Skin of body (tissue), 2 donors: ENCODE data around the gene AP4S1. TPM values are rescaled to one million over a fixed set of nuclear protein-coding genes. Genes with fewer than 3 reads are reported as not detected.
"Not testable (repeated sequence)": the region's sequence is repeated elsewhere in the genome, so short reads cannot be mapped to it uniquely, and the experiment has no call there.

Source experiments
- DNase-seq: peaks from one replicate; lab custom pipeline; 2025; lab: John Stamatoyannopoulos, UW
- total RNA-seq: library from RNA; depleted of rRNA; stranded (reverse); fragments of >200 nt; gene quantifications from one replicate; pipeline ENCODE4 v1.2.3, GENCODE V29; 2014

Gene AP4S1
- total RNA-seq = 10.9 TPM

GRCh38 chr14:31025367-31026076 lies at the start of gene AP4S1:
AP4S1 (plus strand) TSS chr14:31025649; CDS start chr14:31066197, 40,548 bp downstream.
- peak; percentile 12 for DNase-seq

- DNase-seq = no peak
Observed at GRCh38 chr14:30977752-30978151, 47.7 kb upstream of the AP4S1 start.

- peak; percentile 54 for DNase-seq
Observed at GRCh38 chr14:30980106-30980704, 45.2 kb upstream of the AP4S1 start.

- no peak for DNase-seq
Observed at GRCh38 chr14:30980980-30981379, 44.5 kb upstream of the AP4S1 start.

GRCh38 chr14:30982533-30982932 lies 42.9 kb upstream of the AP4S1 start:
- DNase-seq = no peak

GRCh38 chr14:30983858-30984257 lies 41.6 kb upstream of the AP4S1 start:
- DNase-seq = no peak

GRCh38 chr14:30985796-30986195 lies 39.7 kb upstream of the AP4S1 start:
- DNase-seq = no peak

- no peak for DNase-seq
Observed at GRCh38 chr14:30988509-30988908, 36.9 kb upstream of the AP4S1 start.

GRCh38 chr14:30990770-30991169 lies 34.7 kb upstream of the AP4S1 start:
- DNase-seq = no peak

GRCh38 chr14:30991408-30991807 lies 34.0 kb upstream of the AP4S1 start:
- no peak for DNase-seq

GRCh38 chr14:30993071-30993470 lies 32.4 kb upstream of the AP4S1 start:
- DNase-seq = no peak

GRCh38 chr14:30994681-30995620 lies 30.5 kb upstream of the AP4S1 start:
- peak; percentile 69 for DNase-seq

GRCh38 chr14:30995689-30996088 lies 29.8 kb upstream of the AP4S1 start:
- no peak for DNase-seq

GRCh38 chr14:30996892-30997659 lies 28.4 kb upstream of the AP4S1 start:
- no peak for DNase-seq

- DNase-seq = no peak
Observed at GRCh38 chr14:30998100-30998706, 27.2 kb upstream of the AP4S1 start.

- DNase-seq = no peak
Observed at GRCh38 chr14:30999038-30999773, 26.2 kb upstream of the AP4S1 start.

GRCh38 chr14:31000629-31001338 lies 24.7 kb upstream of the AP4S1 start:
- DNase-seq = no peak

GRCh38 chr14:31001339-31001658 lies 24.1 kb upstream of the AP4S1 start:
- DNase-seq = no peak

GRCh38 chr14:31003284-31003683 lies 22.2 kb upstream of the AP4S1 start:
- DNase-seq = no peak

- not testable (repeated sequence) for DNase-seq
Observed at GRCh38 chr14:31004007-31004406, 21.4 kb upstream of the AP4S1 start.
